ENCODE data around the gene USF1.

- no peak for TF ChIP-seq CTCF (IDR thresholded peaks at IDR 0.05; ENCODE audit: low read depth, low read length, missing input control)
- TF ChIP-seq YY1 (IDR thresholded peaks at IDR 0.05), result no peak
- TF ChIP-seq REST (IDR thresholded peaks at IDR 0.05), result no peak
- TF ChIP-seq SP1 (IDR thresholded peaks at IDR 0.05), result no peak
Measured at GRCh38 chr1:161046605-161047228, 940 bp upstream of the USF1 start.

Data from liver (tissue), 3 donors.